K562 (cell line): ENCODE data around the gene TIMP1. TPM values are rescaled to one million over a fixed set of nuclear protein-coding genes. Genes with fewer than 3 reads are reported as not detected.
A peak's percentile ranks its signal among the peaks of the same experiment; 100 is the strongest.

Experiments used
- CBX2 ChIP-seq: fragments of 200-600 bp; sonication (generic); IDR thresholded peaks from one replicate; pipeline ENCODE4 v1.6.1; 2012; ENCODE audit warnings: mild to moderate bottlenecking, low read length, inconsistent platforms; ENCODE audit not compliant: insufficient read depth, poor library complexity, severe bottlenecking
- CEBPG ChIP-seq, 3 experiments: fragments of 200-800 bp in 1 of 3; sonication (Bioruptor generic) in 1 of 3; sonication (generic) in 1 of 3; formaldehyde crosslinking in 1 of 3; IDR thresholded peaks in 2 of 3; conservative IDR thresholded peaks in 1 of 3; 2 replicates each; pipeline versions ENCODE4 v1.6.1 to v1.8.0; 2016 to 2022; ENCODE audit warnings: missing compliant biosample characterization in 2 of 3, missing genetic modification characterization in 2 of 3, mild to moderate bottlenecking in 1 of 3, missing genetic modification reagents in 1 of 3
- HDAC3 ChIP-seq: fragments of 450-650 bp; IDR thresholded peaks from 2 replicates; pipeline ENCODE4 v1.6.1; 2018; ENCODE audit warnings: borderline replicate concordance, mild to moderate bottlenecking, moderate library complexity; ENCODE audit not compliant: partially characterized antibody
- PHF21A ChIP-seq: fragments of 450-650 bp; IDR thresholded peaks from 2 replicates; pipeline ENCODE4 v1.6.1; 2017; ENCODE audit warnings: low read depth, borderline replicate concordance
- RBM17 ChIP-seq: fragments of 200-400 bp; formaldehyde crosslinking; IDR thresholded peaks from 2 replicates; pipeline ENCODE4 v1.6.1; 2017; ENCODE audit warnings: low read depth, mild to moderate bottlenecking, low read length, borderline replicate concordance
- RHOXF2B ChIP-seq: fragments of 250-450 bp; sonication (Bioruptor Pico); conservative IDR thresholded peaks from 2 replicates; pipeline ENCODE4 v1.5.1; 2021
- TRIM24 ChIP-seq, 2 experiments: fragments of 450-650 bp; IDR thresholded peaks; 2 replicates each; pipeline ENCODE4 v1.6.1; 2016
- polyA plus RNA-seq, 8 experiments: library from polyadenylated mRNA; depleted of rRNA in 4 of 8; stranded (reverse) in 5 of 8; unstranded in 3 of 8; fragments of >200 nt; fragmentation: Nextera tagmentation in 2 of 8; fragmentation: Illumina TruSeq in 1 of 8; extraction: Ambion mirVana in 2 of 8; extraction: Trizol in 1 of 8; gene quantifications; 2 replicates each; pipeline versions ENCODE4 v1.2.1 to v1.2.3, GENCODE V29; 2011 to 2014; ENCODE audit warnings: inconsistent platforms in 1 of 8, missing spikeins in 1 of 8
- total RNA-seq, 7 experiments: library from RNA; depleted of rRNA in 6 of 7; stranded (reverse); fragments of >200 nt in 6 of 7; fragmentation: Illumina TruSeq in 2 of 7; extraction: Trizol in 2 of 7; gene quantifications; 2 replicates each; pipeline versions ENCODE4 v1.2.1 to v1.2.3, GENCODE V29; 2011 to 2021; ENCODE audit warnings: low replicate concordance in 1 of 7
- TF ChIP-seq, protein P1 (sequence below), 2 experiments: fragments of 450-650 bp in 1 of 2; sonication (generic) in 1 of 2; formaldehyde crosslinking in 1 of 2; IDR thresholded peaks; 2 replicates each; pipeline versions ENCODE4 v1.7.1 to v1.9.0; 2016 to 2022; ENCODE audit warnings: inconsistent platforms in 1 of 2, mild to moderate bottlenecking in 1 of 2, missing genetic modification reagents in 1 of 2
- TF ChIP-seq, protein P2 (sequence below): fragments of 250-450 bp; sonication (Bioruptor Pico); IDR thresholded peaks from 2 replicates; pipeline ENCODE4 v1.5.0; 2021; ENCODE audit warnings: mild to moderate bottlenecking, borderline replicate concordance
- TF ChIP-seq, protein P3 (sequence below): sonication (generic); formaldehyde crosslinking; IDR thresholded peaks from 2 replicates; pipeline ENCODE4 v1.8.0; 2022; ENCODE audit warnings: missing genetic modification reagents, mild to moderate bottlenecking, borderline replicate concordance
- TF ChIP-seq, protein P4 (sequence below): sonication (generic); IDR thresholded peaks from 2 replicates; pipeline ENCODE4 v1.6.1; 2016

TIMP1 gene
- total and polyA plus RNA-seq, 9 of the 15 experiments (the other 6 are each of a cell fraction or from before 2014, with no cell fraction given) = 115 to 699 (median 273) TPM

DNA sequence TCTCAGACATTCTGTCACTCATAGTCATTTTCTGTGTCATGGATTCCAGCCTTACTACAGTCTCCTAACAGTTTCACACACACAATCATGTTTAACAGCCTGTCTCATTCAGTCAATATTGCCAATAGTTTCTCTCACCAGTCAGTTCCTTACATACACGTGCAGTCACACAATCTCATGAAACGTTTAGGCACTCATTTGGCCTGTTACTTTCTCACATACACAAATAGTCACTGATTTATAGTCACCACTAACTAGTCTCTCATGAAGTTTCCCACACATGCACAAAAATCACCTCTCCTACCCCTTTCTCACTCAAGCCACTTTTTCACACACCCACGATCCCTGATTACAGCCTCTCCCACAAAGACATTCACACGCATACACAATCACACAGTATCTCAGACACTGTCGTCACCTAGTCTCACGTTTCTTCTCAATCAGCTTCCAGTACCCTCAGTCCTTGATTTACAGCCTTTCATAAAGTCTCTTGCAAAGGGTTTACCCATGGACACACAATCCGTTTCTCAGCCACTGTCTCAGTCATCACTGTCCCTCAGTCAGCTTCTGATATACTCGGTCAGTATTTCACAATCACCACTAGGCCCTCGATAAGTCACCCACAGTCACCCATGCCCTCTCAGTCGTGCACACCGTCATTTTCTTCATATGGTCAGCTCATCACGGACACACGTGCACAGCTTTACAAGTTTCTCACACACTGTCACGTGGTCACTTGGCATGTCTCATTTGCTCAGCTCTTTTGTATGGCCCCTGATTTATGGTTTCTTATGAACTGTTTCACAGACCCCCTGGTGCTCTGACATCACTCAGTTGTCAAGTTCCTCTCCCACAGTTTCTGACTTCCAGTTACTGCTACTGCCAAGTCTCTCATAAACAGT, 51.7 kb downstream of the TIMP1 start (continued):
- TF ChIP-seq, protein P1, sequence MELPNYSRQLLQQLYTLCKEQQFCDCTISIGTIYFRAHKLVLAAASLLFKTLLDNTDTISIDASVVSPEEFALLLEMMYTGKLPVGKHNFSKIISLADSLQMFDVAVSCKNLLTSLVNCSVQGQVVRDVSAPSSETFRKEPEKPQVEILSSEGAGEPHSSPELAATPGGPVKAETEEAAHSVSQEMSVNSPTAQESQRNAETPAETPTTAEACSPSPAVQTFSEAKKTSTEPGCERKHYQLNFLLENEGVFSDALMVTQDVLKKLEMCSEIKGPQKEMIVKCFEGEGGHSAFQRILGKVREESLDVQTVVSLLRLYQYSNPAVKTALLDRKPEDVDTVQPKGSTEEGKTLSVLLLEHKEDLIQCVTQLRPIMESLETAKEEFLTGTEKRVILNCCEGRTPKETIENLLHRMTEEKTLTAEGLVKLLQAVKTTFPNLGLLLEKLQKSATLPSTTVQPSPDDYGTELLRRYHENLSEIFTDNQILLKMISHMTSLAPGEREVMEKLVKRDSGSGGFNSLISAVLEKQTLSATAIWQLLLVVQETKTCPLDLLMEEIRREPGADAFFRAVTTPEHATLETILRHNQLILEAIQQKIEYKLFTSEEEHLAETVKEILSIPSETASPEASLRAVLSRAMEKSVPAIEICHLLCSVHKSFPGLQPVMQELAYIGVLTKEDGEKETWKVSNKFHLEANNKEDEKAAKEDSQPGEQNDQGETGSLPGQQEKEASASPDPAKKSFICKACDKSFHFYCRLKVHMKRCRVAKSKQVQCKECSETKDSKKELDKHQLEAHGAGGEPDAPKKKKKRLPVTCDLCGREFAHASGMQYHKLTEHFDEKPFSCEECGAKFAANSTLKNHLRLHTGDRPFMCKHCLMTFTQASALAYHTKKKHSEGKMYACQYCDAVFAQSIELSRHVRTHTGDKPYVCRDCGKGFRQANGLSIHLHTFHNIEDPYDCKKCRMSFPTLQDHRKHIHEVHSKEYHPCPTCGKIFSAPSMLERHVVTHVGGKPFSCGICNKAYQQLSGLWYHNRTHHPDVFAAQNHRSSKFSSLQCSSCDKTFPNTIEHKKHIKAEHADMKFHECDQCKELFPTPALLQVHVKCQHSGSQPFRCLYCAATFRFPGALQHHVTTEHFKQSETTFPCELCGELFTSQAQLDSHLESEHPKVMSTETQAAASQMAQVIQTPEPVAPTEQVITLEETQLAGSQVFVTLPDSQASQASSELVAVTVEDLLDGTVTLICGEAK (IDR thresholded peaks at IDR 0.05) = no peak
- TF ChIP-seq, protein P1 (CRISPR knock-in tag; IDR thresholded peaks at IDR 0.05) = no peak
- TF ChIP-seq CEBPG (CRISPR knock-in tag; IDR thresholded peaks at IDR 0.05) (no peak), CEBPG (tag; conservative IDR thresholded peaks at IDR 0.05 in 1 of 2, IDR thresholded peaks at IDR 0.05 in 1 of 2) (peak in 1 of 2 experiments; percentile 62; a peak in 2 of 4 replicates), RBM17 (no peak), CBX2 (no peak), TRIM24 (IDR thresholded peaks at IDR 0.05) (no peak), HDAC3 (no peak), RHOXF2B (CRISPR knock-in tag) (no peak), PHF21A (no peak)
- TF ChIP-seq, protein P2, sequence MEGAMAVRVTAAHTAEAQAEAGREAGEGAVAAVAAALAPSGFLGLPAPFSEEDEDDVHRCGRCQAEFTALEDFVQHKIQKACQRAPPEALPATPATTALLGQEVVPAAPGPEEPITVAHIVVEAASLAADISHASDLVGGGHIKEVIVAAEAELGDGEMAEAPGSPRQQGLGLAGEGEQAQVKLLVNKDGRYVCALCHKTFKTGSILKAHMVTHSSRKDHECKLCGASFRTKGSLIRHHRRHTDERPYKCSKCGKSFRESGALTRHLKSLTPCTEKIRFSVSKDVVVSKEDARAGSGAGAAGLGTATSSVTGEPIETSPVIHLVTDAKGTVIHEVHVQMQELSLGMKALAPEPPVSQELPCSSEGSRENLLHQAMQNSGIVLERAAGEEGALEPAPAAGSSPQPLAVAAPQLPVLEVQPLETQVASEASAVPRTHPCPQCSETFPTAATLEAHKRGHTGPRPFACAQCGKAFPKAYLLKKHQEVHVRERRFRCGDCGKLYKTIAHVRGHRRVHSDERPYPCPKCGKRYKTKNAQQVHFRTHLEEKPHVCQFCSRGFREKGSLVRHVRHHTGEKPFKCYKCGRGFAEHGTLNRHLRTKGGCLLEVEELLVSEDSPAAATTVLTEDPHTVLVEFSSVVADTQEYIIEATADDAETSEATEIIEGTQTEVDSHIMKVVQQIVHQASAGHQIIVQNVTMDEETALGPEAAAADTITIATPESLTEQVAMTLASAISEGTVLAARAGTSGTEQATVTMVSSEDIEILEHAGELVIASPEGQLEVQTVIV = no peak
- TF ChIP-seq, protein P3, sequence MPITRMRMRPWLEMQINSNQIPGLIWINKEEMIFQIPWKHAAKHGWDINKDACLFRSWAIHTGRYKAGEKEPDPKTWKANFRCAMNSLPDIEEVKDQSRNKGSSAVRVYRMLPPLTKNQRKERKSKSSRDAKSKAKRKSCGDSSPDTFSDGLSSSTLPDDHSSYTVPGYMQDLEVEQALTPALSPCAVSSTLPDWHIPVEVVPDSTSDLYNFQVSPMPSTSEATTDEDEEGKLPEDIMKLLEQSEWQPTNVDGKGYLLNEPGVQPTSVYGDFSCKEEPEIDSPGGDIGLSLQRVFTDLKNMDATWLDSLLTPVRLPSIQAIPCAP = no peak
- TF ChIP-seq, protein P4, sequence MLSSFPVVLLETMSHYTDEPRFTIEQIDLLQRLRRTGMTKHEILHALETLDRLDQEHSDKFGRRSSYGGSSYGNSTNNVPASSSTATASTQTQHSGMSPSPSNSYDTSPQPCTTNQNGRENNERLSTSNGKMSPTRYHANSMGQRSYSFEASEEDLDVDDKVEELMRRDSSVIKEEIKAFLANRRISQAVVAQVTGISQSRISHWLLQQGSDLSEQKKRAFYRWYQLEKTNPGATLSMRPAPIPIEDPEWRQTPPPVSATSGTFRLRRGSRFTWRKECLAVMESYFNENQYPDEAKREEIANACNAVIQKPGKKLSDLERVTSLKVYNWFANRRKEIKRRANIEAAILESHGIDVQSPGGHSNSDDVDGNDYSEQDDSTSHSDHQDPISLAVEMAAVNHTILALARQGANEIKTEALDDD = peak; percentile 50; the same call in 1 of the 2 replicates
